ENCODE measurements around the gene JARID2. TPM values are rescaled to one million over a fixed set of nuclear protein-coding genes. Genes with fewer than 3 reads are reported as not detected.

The JARID2 gene
- total and polyA plus RNA-seq, 8 donors: 2.4 to 6.7 (median 3.7) TPM

- no peaks in the 10 kb centered on the region for H3K27me3 ChIP-seq
- no peak for TF ChIP-seq CTCF (IDR thresholded peaks at IDR 0.05)
- ATAC-seq (no peak), FAIRE-seq (no peak), DNase-seq (no peak)
- no peaks in the 10 kb centered on the region for H3K9me3 ChIP-seq
- no peak overlapping the region for H3K27ac ChIP-seq
- intact Hi-C loops (cut with DNase I): no loop called here
- no peaks in the 10 kb centered on the region for H3K4me1 ChIP-seq
- H3K4me3 ChIP-seq: no peak overlapping the region
- WGBS, 2 donors: 86 to 91% methylated on average over 4 of the region's 4 CpGs
- H3K36me3 ChIP-seq: no peaks in the 10 kb centered on the region
Observed at GRCh38 chr6:15460110-15460727, 214.3 kb downstream of the JARID2 start.

- FAIRE-seq: no peak
- 79 to 82% methylated on average over 6 of the region's 6 CpGs for WGBS, 2 donors
- ATAC-seq: no peak
- Histone ChIP-seq H3K4me1 (no peaks in the 10 kb centered on the region), H3K27me3 (no peaks in the 10 kb centered on the region), H3K27ac (no peak overlapping the region), H3K4me3 (no peak overlapping the region), H3K36me3 (no peaks in the 10 kb centered on the region), H3K9me3 (no peaks in the 10 kb centered on the region)
- no peak for TF ChIP-seq CTCF (IDR thresholded peaks at IDR 0.05)
- intact Hi-C loops (cut with DNase I): no loop called here
- DNase-seq: no peak
Observed at GRCh38 chr6:15461127-15461944, 215.5 kb downstream of the JARID2 start.

DNA sequence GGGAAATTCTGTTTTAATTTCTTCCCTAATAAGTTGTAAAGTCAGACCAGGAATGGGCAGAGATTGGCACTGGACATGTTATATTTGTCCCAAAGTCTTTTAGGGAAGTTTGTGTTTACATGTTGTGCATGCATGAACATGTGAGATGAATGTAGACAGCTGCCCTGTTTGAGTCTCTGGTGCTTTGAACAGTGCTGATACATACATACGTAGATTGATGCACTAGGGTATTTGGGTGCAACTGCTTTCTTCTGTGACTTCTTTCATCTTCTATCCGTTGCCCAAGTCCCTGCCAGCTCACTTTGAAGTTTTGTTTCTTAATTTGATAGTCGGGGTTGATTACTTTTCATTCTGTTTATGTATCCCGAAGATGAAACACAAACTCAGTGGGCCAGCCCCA lies 216.4 kb downstream of the JARID2 start:
- Histone ChIP-seq H3K9me3 (no peaks in the 10 kb centered on the region), H3K27me3 (no peaks in the 10 kb centered on the region), H3K36me3 (no peaks in the 10 kb centered on the region), H3K4me3 (no peak overlapping the region), H3K27ac (no peak overlapping the region), H3K4me1 (no peaks in the 10 kb centered on the region)
- no peak for ATAC-seq
- no peak for FAIRE-seq
- 76% methylated on average over 4 of the region's 4 CpGs for WGBS, 2 donors
- no peak for TF ChIP-seq CTCF (IDR thresholded peaks at IDR 0.05)
- no peak for DNase-seq
- intact Hi-C loops (cut with DNase I): no loop called here

- WGBS, 2 donors: 48 to 50% methylated on average over 8 of the region's 8 CpGs
- Histone ChIP-seq H3K4me3 (no peak overlapping the region), H3K27ac (no peak overlapping the region), H3K9me3 (no peaks in the 10 kb centered on the region), H3K4me1 (no peaks in the 10 kb centered on the region), H3K36me3 (no peaks in the 10 kb centered on the region), H3K27me3 (no peaks in the 10 kb centered on the region)
- FAIRE-seq (no peak), ATAC-seq (peak in 3 of 4 donors; percentile 13 to 42 (median 29)), DNase-seq (no peak)
- intact Hi-C loops (cut with DNase I): no loop called here
- TF ChIP-seq CTCF (IDR thresholded peaks at IDR 0.05): no peak
Observed at GRCh38 chr6:15462717-15463525, 217.1 kb downstream of the JARID2 start.

Data from pancreas (tissue), 10 donors.